Activated CD8-positive, alpha-beta memory T cell treated with anti-CD3 and anti-CD28 coated beads, Interleukin-2, amount 10 ng/mL, durations not matched to agents 7 days and 5 days (primary cell): ENCODE measurements around the gene TTC12. TPM values are rescaled to one million over a fixed set of nuclear protein-coding genes. Genes with fewer than 3 reads are reported as not detected.

Experiments used
- ATAC-seq: fragments of 150-1000 bp; cut with Tn5 transposase; one replicate; pipeline ENCODE4 v1.10.0; 2021; ENCODE audit warnings: moderate library complexity
- CTCF ChIA-PET: fragments of 350-600 bp; sonication (Branson Sonifier 250); formaldehyde crosslinking; loops from one replicate; lab custom pipeline; 2021; ENCODE audit warnings: antibody characterized with exemption; lab: Charles Lee
- DNase-seq: peaks from one replicate; pipeline ENCODE4 v3.0.0-alpha.2; 2020
- H3K27ac Mint-ChIP-seq: one replicate; pipeline ENCODE4 v1.8.0; 2021; ENCODE audit warnings: mild to moderate bottlenecking, mixed read lengths
- H3K27me3 Mint-ChIP-seq: one replicate; pipeline ENCODE4 v1.8.0; 2021; ENCODE audit warnings: mixed read lengths
- H3K36me3 Mint-ChIP-seq: one replicate; pipeline ENCODE4 v1.8.0; 2021; ENCODE audit warnings: mild to moderate bottlenecking, mixed read lengths
- H3K4me1 Mint-ChIP-seq: one replicate; pipeline ENCODE4 v1.8.0; 2021; ENCODE audit warnings: mixed read lengths
- H3K4me3 Mint-ChIP-seq: one replicate; pipeline ENCODE4 v1.8.0; 2021; ENCODE audit warnings: mild to moderate bottlenecking, moderate library complexity, mixed read lengths
- H3K9me3 Mint-ChIP-seq: one replicate; pipeline ENCODE4 v1.8.0; 2022; ENCODE audit warnings: low read depth, mixed read lengths
- total RNA-seq, 2 experiments: library from RNA; stranded (reverse); gene quantifications; one replicate each; pipeline ENCODE4 v1.2.3, GENCODE V29; 2021

Gene TTC12
- total RNA-seq, 2 experiments from 2014 or later, result 10.4 to 15.9 TPM

- ATAC-seq (no peak), DNase-seq (no peak)
- H3K36me3 Mint-ChIP-seq, result peaks cover 6% of the 10 kb centered on the region
- H3K4me1 Mint-ChIP-seq, result peaks cover 9% of the 10 kb centered on the region
- CTCF ChIA-PET, result interaction anchor here (1.1 to 1.7 kb wide), 2 partner anchors 13 to 656 kb away, joined by 4 read pairs; no protein-coding TSS in a partner anchor
- no peak overlapping the region for H3K27ac Mint-ChIP-seq
- H3K27me3 Mint-ChIP-seq, result no peaks in the 10 kb centered on the region
- H3K4me3 Mint-ChIP-seq, result no peak overlapping the region
- no peaks in the 10 kb centered on the region for H3K9me3 Mint-ChIP-seq
Measured at GRCh38 chr11:113276466-113276865, 37.9 kb upstream of the TTC12 start.

GRCh38 chr11:113277907-113278306, 36.5 kb upstream of the TTC12 start:
- ATAC-seq, result no peak
- H3K36me3 Mint-ChIP-seq, result peaks cover 6% of the 10 kb centered on the region
- H3K9me3 Mint-ChIP-seq, result no peaks in the 10 kb centered on the region
- H3K4me1 Mint-ChIP-seq, result peaks cover 9% of the 10 kb centered on the region
- H3K27me3 Mint-ChIP-seq, result no peaks in the 10 kb centered on the region
- CTCF ChIA-PET, result interaction anchor here (0.8 kb wide), 1 partner anchor 584 kb away, joined by 4 read pairs; no protein-coding TSS in a partner anchor
- H3K4me3 Mint-ChIP-seq, result no peak overlapping the region
- no peak for DNase-seq
- no peak overlapping the region for H3K27ac Mint-ChIP-seq

GRCh38 chr11:113278481-113278880, 35.9 kb upstream of the TTC12 start:
- CTCF ChIA-PET, result no interaction called here
- Mint-ChIP-seq H3K27ac (no peak overlapping the region), H3K4me3 (no peak overlapping the region), H3K36me3 (peaks cover 6% of the 10 kb centered on the region), H3K9me3 (no peaks in the 10 kb centered on the region), H3K4me1 (peaks cover 9% of the 10 kb centered on the region), H3K27me3 (no peaks in the 10 kb centered on the region)
- ATAC-seq (no peak), DNase-seq (peak; percentile 22)

GRCh38 chr11:113278925-113279324, 35.5 kb upstream of the TTC12 start:
- no peaks in the 10 kb centered on the region for H3K27me3 Mint-ChIP-seq
- H3K4me1 Mint-ChIP-seq, result peaks cover 9% of the 10 kb centered on the region
- DNase-seq (no peak), ATAC-seq (no peak)
- H3K27ac Mint-ChIP-seq, result no peak overlapping the region
- H3K36me3 Mint-ChIP-seq, result peaks cover 6% of the 10 kb centered on the region
- H3K9me3 Mint-ChIP-seq, result no peaks in the 10 kb centered on the region
- CTCF ChIA-PET, result no interaction called here
- H3K4me3 Mint-ChIP-seq, result no peak overlapping the region

GRCh38 chr11:113279591-113279990, 34.8 kb upstream of the TTC12 start:
- no peak overlapping the region for H3K4me3 Mint-ChIP-seq
- no peaks in the 10 kb centered on the region for H3K9me3 Mint-ChIP-seq
- H3K36me3 Mint-ChIP-seq, result peaks cover 6% of the 10 kb centered on the region
- ATAC-seq, result no peak
- peak; percentile 28 for DNase-seq
- H3K27me3 Mint-ChIP-seq, result no peaks in the 10 kb centered on the region
- peaks cover 9% of the 10 kb centered on the region for H3K4me1 Mint-ChIP-seq
- no peak overlapping the region for H3K27ac Mint-ChIP-seq
- CTCF ChIA-PET, result no interaction called here

- Mint-ChIP-seq H3K4me3 (no peak overlapping the region), H3K4me1 (peaks cover 9% of the 10 kb centered on the region), H3K36me3 (peaks cover 6% of the 10 kb centered on the region), H3K9me3 (no peaks in the 10 kb centered on the region), H3K27ac (no peak overlapping the region), H3K27me3 (no peaks in the 10 kb centered on the region)
- ATAC-seq, result peak; percentile 66
- DNase-seq, result peak; percentile 39
- CTCF ChIA-PET, result interaction anchor here (0.6 kb wide), 1 partner anchor 117 kb away, joined by 4 read pairs; no protein-coding TSS in a partner anchor
Measured at GRCh38 chr11:113281052-113281725, 33.2 kb upstream of the TTC12 start.

- CTCF ChIA-PET, result interaction anchor here (2.3 kb wide), 1 partner anchor 695 kb away, joined by 6 read pairs; no protein-coding TSS in a partner anchor
- Mint-ChIP-seq H3K36me3 (peaks cover 6% of the 10 kb centered on the region), H3K4me3 (no peak overlapping the region), H3K9me3 (no peaks in the 10 kb centered on the region), H3K4me1 (peaks cover 9% of the 10 kb centered on the region), H3K27me3 (no peaks in the 10 kb centered on the region), H3K27ac (no peak overlapping the region)
- DNase-seq (no peak), ATAC-seq (no peak)
Measured at GRCh38 chr11:113282898-113283437, 31.4 kb upstream of the TTC12 start.

GRCh38 chr11:113283881-113284280, 30.5 kb upstream of the TTC12 start:
- Mint-ChIP-seq H3K9me3 (no peaks in the 10 kb centered on the region), H3K4me1 (peaks cover 1% of the 10 kb centered on the region), H3K27me3 (no peaks in the 10 kb centered on the region), H3K36me3 (peaks cover 2% of the 10 kb centered on the region), H3K4me3 (no peak overlapping the region), H3K27ac (no peak overlapping the region)
- ATAC-seq, result no peak
- DNase-seq, result no peak
- CTCF ChIA-PET, result interaction anchor here (2.3 kb wide), 1 partner anchor 696 kb away, joined by 6 read pairs; no protein-coding TSS in a partner anchor

GRCh38 chr11:113286009-113286408, 28.4 kb upstream of the TTC12 start:
- no peak for DNase-seq
- Mint-ChIP-seq H3K9me3 (no peaks in the 10 kb centered on the region), H3K4me1 (no peaks in the 10 kb centered on the region), H3K27ac (no peak overlapping the region), H3K36me3 (no peaks in the 10 kb centered on the region), H3K4me3 (no peak overlapping the region), H3K27me3 (no peaks in the 10 kb centered on the region)
- CTCF ChIA-PET, result interaction anchor here (1.0 kb wide), 1 partner anchor 697 kb away, joined by 4 read pairs; no protein-coding TSS in a partner anchor
- no peak for ATAC-seq

- Mint-ChIP-seq H3K36me3 (no peaks in the 10 kb centered on the region), H3K4me1 (no peaks in the 10 kb centered on the region), H3K27me3 (no peaks in the 10 kb centered on the region), H3K4me3 (no peak overlapping the region), H3K9me3 (no peaks in the 10 kb centered on the region), H3K27ac (no peak overlapping the region)
- peak; percentile 29 for DNase-seq
- ATAC-seq, result no peak
- CTCF ChIA-PET, result interaction anchor here (1.0 kb wide), 1 partner anchor 698 kb away, joined by 4 read pairs; no protein-coding TSS in a partner anchor
Measured at GRCh38 chr11:113286509-113287497, 27.6 kb upstream of the TTC12 start.

- Mint-ChIP-seq H3K27ac (no peak overlapping the region), H3K36me3 (no peaks in the 10 kb centered on the region), H3K4me3 (no peak overlapping the region), H3K27me3 (peaks cover 4% of the 10 kb centered on the region), H3K4me1 (no peaks in the 10 kb centered on the region), H3K9me3 (no peaks in the 10 kb centered on the region)
- CTCF ChIA-PET, result interaction anchor here (4.3 kb wide), 1 partner anchor 699 kb away, joined by 64 read pairs; no protein-coding TSS in a partner anchor
- no peak for DNase-seq
- ATAC-seq, result no peak
Measured at GRCh38 chr11:113287801-113288200, 26.6 kb upstream of the TTC12 start.

GRCh38 chr11:113288286-113288863, 26.0 kb upstream of the TTC12 start:
- Mint-ChIP-seq H3K27ac (no peak overlapping the region), H3K9me3 (no peaks in the 10 kb centered on the region), H3K4me1 (no peaks in the 10 kb centered on the region), H3K4me3 (no peak overlapping the region), H3K27me3 (peaks cover 5% of the 10 kb centered on the region), H3K36me3 (no peaks in the 10 kb centered on the region)
- ATAC-seq (no peak), DNase-seq (peak; percentile 16)
- CTCF ChIA-PET, result interaction anchor here (1.5 to 4.3 kb wide), 7 partner anchors 13 to 1000 kb away, joined by 3 to 64 read pairs (median 9); no protein-coding TSS in a partner anchor
